Aorta (tissue), 5 donors: ENCODE data around the gene ZNF792. TPM values are rescaled to one million over a fixed set of nuclear protein-coding genes. Genes with fewer than 3 reads are reported as not detected.
A peak's percentile ranks its signal among the peaks of the same experiment; 100 is the strongest.
"Not testable (repeated sequence)": the region's sequence is repeated elsewhere in the genome, so short reads cannot be mapped to it uniquely, and the experiment has no call there.

ENCODE experiments used
- ATAC-seq: fragments of 200-7000 bp; cut with Tn5 transposase; one replicate; pipeline ENCODE4 v1.9.1; 2022; ENCODE audit warnings: moderate library complexity; ENCODE audit not compliant: low FRiP score
- DNase-seq, 2 donors: peaks; one replicate each; pipeline ENCODE4 v3.0.0-alpha.2; 2020
- H3K27ac ChIP-seq, 2 donors: one replicate each; pipeline ENCODE4 v1.5.1; 2013; ENCODE audit warnings: low read length in 2 of 2, mild to moderate bottlenecking in 2 of 2, moderate library complexity in 2 of 2, control low read depth in 1 of 2, inconsistent platforms in 1 of 2, low read depth in 1 of 2
- H3K27me3 ChIP-seq, 2 donors: one replicate each; pipeline ENCODE4 v1.6.1; 2013; ENCODE audit warnings: control low read depth in 1 of 2, low read length in 1 of 2, mild to moderate bottlenecking in 1 of 2, moderate library complexity in 1 of 2; ENCODE audit not compliant: insufficient read depth in 2 of 2, control insufficient read depth in 1 of 2
- H3K36me3 ChIP-seq, 2 donors: one replicate each; pipeline ENCODE4 v1.6.1; 2013; ENCODE audit warnings: control low read depth in 1 of 2, low read length in 1 of 2, mild to moderate bottlenecking in 1 of 2; ENCODE audit not compliant: insufficient read depth in 2 of 2, control insufficient read depth in 1 of 2
- H3K4me1 ChIP-seq, 2 donors: one replicate each; pipeline ENCODE4 v1.6.1; 2013; ENCODE audit warnings: low read length in 2 of 2, control low read depth in 1 of 2, mild to moderate bottlenecking in 1 of 2, moderate library complexity in 1 of 2; ENCODE audit not compliant: insufficient read depth in 2 of 2, control insufficient read depth in 1 of 2
- H3K4me3 ChIP-seq, 2 donors: one replicate each; pipeline ENCODE4 v1.5.1; 2013; ENCODE audit warnings: low read length in 2 of 2, control low read depth in 1 of 2, mild to moderate bottlenecking in 1 of 2
- H3K9me3 ChIP-seq: one replicate; pipeline ENCODE4 v1.6.1; 2013; ENCODE audit warnings: mild to moderate bottlenecking, low read length; ENCODE audit not compliant: control insufficient read depth
- WGBS, 2 donors: extraction: QIAGEN DNeasy Blood & Tissue Kit; methylation state at CpG; one replicate each; pipeline ENCODE4 v1.1.7; 2013; 5-methylcytosine and 5-hydroxymethylcytosine counted together
- intact Hi-C, 2 donors: fragments of 100-400 bp; cut with DNase I; formaldehyde crosslinking; loops; one replicate each; pipeline versions ENCODE4 v1.14.2 to v1.15.0; 2022
- polyA plus RNA-seq, 2 donors: library from polyadenylated mRNA; stranded (reverse); fragments of 200-250 nt; gene quantifications; one replicate each; pipeline ENCODE4 v1.2.3, GENCODE V29; 2013
- total RNA-seq, 2 donors: library from RNA; stranded (reverse); fragmentation: NEBNext Ultra II Directional; extraction: Animal tissue kit (Norgen Biotek cat#: 25700); gene quantifications; one replicate each; pipeline ENCODE4 v1.2.1, GENCODE V29; 2021
- donor health status: healthy with polysubstance abuse.
- donor health status: Bipolar disorder and iron deficiency.
- donor health status: DM: no; HTN: no; CAD: no.
- donor health status: DM: no; HTN: no; CAD: no.
- donor health status: DM: yes; HTN: yes; CAD: no.

The ZNF792 gene
- total and polyA plus RNA-seq, 4 donors: 1.0 to 13.5 (median 3.5) TPM

DNA sequence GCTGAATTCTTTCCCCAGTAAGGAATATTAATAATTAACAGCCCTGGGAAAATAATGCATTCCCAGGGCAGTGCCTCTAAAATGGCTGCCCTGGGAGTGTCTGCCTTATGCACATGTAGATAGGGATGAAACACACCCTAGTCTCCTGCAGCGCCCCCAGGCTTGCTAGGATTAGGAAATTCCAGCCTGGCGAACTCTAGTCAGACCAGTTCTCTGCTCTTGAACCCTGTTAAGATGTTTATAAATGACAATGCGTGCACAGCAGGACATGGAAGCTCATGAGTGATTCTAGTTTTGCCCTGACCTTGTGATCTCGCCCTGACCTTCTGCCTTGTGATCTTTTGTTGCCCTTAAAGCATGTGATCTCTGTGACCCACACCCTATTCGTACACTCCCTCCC is 1.5 kb upstream of the ZNF792 start:
- 80% methylated on average over 5 of the region's 5 CpGs for WGBS, 2 donors
- not testable (repeated sequence) for ATAC-seq

GRCh38 chr19:34964598-34964997 is 569 bp upstream of the ZNF792 start:
- ATAC-seq (no peak), DNase-seq (no peak)
- Histone ChIP-seq H3K4me1 (peaks cover 0 to 3% of the 10 kb centered on the region in 2 donors), H3K27me3 (no peaks in the 10 kb centered on the region), H3K9me3 (peaks cover 8% of the 10 kb centered on the region), H3K27ac (no peak overlapping the region), H3K36me3 (peaks cover 0 to 6% of the 10 kb centered on the region in 2 donors), H3K4me3 (no peak overlapping the region)
- intact Hi-C loops: no loop called here
- WGBS, 2 donors: 37 to 44% methylated on average over 6 of the region's 6 CpGs

More for the DNA sequence above, 1.5 kb upstream of the ZNF792 start:
- intact Hi-C loops, H3K36me3 ChIP-seq, DNase-seq, H3K4me3 ChIP-seq, H3K9me3 ChIP-seq, H3K4me1 ChIP-seq, H3K27ac ChIP-seq, H3K27me3 ChIP-seq: not testable (repeated sequence)

GRCh38 chr19:34962687-34963572 is 1.1 kb downstream of the ZNF792 start:
- WGBS, 2 donors: 42 to 43% methylated on average over 14 of the region's 14 CpGs

DNA sequence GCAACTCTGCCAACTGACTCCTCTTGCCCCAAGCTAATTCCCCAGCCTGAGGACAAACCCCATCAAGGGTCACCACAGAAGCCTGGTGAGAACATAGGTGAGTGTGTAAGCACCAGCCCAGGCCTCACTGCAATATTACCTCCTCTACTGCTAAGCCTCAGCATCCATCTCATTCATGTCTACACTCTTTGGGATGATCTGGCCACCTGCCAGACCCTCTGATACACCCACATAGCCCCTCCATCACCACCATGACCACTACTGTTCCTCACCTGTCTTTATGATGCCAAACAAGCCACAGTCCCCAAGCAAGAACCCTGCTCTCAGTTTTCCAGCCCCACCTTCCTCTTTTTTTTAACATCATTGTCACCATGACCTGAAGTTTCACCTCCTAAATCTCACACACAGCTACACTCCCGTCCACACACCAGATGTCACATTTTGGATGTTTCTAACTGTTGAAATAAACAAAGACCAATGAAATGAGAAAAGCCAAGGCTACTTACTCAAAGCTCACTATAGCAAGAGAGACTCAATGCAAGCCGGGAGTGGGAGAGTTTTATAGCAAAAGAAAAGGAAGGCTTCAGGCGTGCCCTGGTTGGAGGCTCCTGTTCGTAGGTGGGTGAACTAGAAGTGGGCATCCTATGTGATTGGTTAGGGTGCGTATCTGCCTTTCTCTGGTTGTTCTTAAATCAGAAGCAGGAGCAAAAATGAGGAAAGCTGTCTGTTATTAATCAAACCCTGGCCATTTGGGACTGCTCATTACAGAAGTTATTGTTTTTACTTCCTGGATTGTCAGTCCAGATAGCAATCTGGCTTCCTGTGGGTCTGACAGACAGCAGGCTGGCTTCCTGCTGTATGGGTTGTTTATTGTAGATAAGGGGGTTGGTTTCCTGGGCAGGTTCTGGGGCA is 2.0 kb downstream of the ZNF792 start:
- Histone ChIP-seq H3K27me3 (no peaks in the 10 kb centered on the region), H3K36me3 (peaks cover 6 to 25% of the 10 kb centered on the region in 2 donors), H3K9me3 (peaks cover 32% of the 10 kb centered on the region), H3K4me1 (peaks cover 0 to 3% of the 10 kb centered on the region in 2 donors), H3K27ac (no peak overlapping the region), H3K4me3 (no peak overlapping the region)
- intact Hi-C loops: no loop called here
- WGBS, 2 donors: 90 to 91% methylated on average over 5 of the region's 5 CpGs
- DNase-seq: no peak
- ATAC-seq: no peak

More at GRCh38 chr19:34962687-34963572, 1.1 kb downstream of the ZNF792 start:
- DNase-seq (no peak), ATAC-seq (no peak)
- intact Hi-C loops: no loop called here
- no peak overlapping the region for H3K27ac ChIP-seq
- H3K36me3 ChIP-seq: peaks cover 6 to 19% of the 10 kb centered on the region in 2 donors
- peaks cover 0 to 3% of the 10 kb centered on the region in 2 donors for H3K4me1 ChIP-seq
- H3K27me3 ChIP-seq: no peaks in the 10 kb centered on the region
- H3K4me3 ChIP-seq: peak overlapping the region; percentile 92 to 95
- peaks cover 24% of the 10 kb centered on the region for H3K9me3 ChIP-seq

GRCh38 chr19:34960940-34961679 is 2.9 kb downstream of the ZNF792 start:
- Histone ChIP-seq H3K9me3 (peaks cover 33% of the 10 kb centered on the region), H3K4me1 (peaks cover 0 to 3% of the 10 kb centered on the region in 2 donors), H3K36me3 (peaks cover 6 to 25% of the 10 kb centered on the region in 2 donors), H3K27me3 (no peaks in the 10 kb centered on the region), H3K27ac (no peak overlapping the region), H3K4me3 (no peak overlapping the region)
- DNase-seq: no peak
- intact Hi-C loops: no loop called here
- ATAC-seq: no peak
- WGBS, 2 donors: 92 to 94% methylated on average over 12 of the region's 12 CpGs

- ATAC-seq: no peak
- Histone ChIP-seq H3K27ac (no peak overlapping the region), H3K9me3 (peaks cover 33% of the 10 kb centered on the region), H3K27me3 (no peaks in the 10 kb centered on the region), H3K4me1 (peaks cover 0 to 3% of the 10 kb centered on the region in 2 donors), H3K4me3 (no peak overlapping the region), H3K36me3 (peaks cover 6 to 25% of the 10 kb centered on the region in 2 donors)
- DNase-seq: no peak
- 96% methylated on average over 8 of the region's 8 CpGs for WGBS, 2 donors
- intact Hi-C loops: no loop called here
Measured at GRCh38 chr19:34960103-34960805, 3.8 kb downstream of the ZNF792 start.

DNA sequence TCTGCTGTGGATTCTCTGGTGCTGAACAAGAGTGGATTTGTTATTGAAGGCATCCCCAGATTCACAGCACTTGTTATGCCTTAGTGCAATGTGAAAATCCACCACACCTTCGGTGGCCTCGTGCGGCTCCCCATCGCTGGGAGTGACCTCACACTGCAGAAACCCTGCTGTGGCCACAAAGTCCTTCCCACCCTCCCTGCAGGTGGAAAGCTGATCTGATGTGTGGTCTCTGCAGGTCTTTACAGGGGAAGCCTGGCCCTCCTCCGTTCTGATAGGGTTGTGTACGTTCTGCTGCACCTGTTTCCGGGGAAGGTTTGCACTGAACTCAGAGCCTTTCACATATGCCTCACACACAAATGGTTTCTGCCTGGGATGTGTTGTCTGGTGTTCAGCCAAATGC is 5.0 kb downstream of the ZNF792 start:
- H3K4me3 ChIP-seq: no peak overlapping the region
- intact Hi-C loops: no loop called here
- H3K4me1 ChIP-seq: peaks cover 0 to 3% of the 10 kb centered on the region in 2 donors
- no peaks in the 10 kb centered on the region for H3K27me3 ChIP-seq
- H3K27ac ChIP-seq: no peak overlapping the region
- H3K9me3 ChIP-seq: peaks cover 33% of the 10 kb centered on the region
- ATAC-seq (no peak), DNase-seq (no peak)
- peaks cover 6 to 25% of the 10 kb centered on the region in 2 donors for H3K36me3 ChIP-seq
- WGBS, 2 donors: 85 to 93% methylated on average over 7 of the region's 7 CpGs
